ENCODE data around the gene SH2D3C.
A peak's percentile ranks its signal among the peaks of the same experiment; 100 is the strongest.

SH2D3C gene

DNA sequence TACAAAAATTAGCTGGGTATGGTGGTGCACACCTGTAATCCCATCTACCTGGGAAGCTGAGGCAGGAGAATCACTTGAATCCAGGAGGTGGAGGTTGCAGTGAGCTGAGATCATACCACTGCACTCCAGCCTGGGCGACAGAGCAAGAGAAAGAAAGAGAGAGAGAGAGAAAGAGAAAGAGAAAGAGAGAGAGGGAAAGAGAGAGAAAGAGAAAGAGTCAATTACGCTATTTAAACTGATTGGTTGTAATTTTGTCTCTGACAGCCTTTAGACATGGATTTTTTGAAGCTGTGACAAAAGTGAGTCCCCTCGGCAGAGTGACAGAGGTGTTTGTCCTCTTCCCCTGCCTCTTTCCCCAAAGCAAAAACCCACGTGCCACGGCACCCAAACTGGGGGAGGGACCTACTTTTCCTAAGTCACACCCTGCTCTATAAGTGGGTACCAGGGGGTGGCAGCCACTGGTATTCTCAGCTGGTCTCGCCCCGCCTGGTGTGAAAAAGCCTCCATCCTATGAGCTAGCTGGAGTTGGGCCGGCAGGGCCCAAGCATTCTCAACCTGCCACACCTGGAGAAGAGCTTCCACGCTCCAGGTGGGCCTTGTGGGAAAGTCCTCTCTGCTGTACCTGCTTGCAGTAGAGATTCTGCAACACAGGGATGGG, 75.0 kb downstream of the SH2D3C start:
- DNase-seq (ENCODE audit: low read depth, low spot score): no peak

DNA sequence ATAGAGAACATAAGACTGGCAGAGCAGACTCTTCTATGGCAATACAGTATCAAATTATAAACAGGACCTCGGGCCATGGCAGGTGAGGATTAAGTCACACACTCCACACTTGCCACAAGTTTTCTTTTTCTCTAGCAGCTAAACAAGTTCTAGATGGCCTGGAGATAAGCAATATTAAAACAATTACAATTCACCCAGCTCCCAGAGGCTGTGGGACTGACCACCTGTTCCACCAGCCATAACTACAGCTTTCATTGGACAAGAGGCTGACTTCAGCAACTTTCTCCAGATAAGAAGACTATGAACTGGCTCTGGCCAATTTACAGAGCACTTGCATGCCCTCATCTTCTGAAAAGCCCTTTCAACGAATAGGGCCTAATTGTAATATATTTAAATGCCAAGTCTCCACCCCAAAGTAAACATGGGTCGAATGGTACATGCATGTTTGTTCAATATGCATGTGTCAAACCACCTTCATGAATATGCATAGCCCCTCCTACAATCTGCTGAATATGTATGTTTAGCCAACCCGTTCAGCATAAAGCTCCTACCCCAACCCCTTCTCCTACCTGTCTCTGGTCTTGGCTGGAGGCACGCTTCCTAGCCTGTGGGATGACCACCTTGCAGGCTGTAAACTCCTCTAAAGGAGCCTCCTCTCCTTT, 77.7 kb downstream of the SH2D3C start:
- no peak for DNase-seq (ENCODE audit: low read depth, low spot score)

DNA sequence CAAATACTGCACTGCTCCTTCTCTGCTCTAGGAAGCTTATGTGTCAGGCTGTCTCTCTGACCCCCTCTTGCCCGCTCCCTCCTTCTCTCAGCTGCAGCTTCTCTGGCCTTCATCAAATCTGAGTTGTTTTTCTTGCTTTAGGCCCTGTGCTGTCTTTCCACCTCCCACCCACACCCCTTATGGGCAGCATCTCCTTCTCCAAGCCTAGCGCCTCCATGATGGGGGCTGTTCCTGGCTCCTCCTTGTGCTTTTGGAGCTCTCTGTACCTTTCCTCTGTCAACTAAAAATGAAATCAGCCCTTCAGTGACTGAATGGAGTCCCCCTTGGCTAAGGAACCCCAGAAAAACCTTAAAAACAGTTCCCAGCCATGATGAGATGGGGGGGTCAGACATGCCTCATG, 78.3 kb downstream of the SH2D3C start:
- no peak for DNase-seq (ENCODE audit: low read depth, low spot score)

DNA sequence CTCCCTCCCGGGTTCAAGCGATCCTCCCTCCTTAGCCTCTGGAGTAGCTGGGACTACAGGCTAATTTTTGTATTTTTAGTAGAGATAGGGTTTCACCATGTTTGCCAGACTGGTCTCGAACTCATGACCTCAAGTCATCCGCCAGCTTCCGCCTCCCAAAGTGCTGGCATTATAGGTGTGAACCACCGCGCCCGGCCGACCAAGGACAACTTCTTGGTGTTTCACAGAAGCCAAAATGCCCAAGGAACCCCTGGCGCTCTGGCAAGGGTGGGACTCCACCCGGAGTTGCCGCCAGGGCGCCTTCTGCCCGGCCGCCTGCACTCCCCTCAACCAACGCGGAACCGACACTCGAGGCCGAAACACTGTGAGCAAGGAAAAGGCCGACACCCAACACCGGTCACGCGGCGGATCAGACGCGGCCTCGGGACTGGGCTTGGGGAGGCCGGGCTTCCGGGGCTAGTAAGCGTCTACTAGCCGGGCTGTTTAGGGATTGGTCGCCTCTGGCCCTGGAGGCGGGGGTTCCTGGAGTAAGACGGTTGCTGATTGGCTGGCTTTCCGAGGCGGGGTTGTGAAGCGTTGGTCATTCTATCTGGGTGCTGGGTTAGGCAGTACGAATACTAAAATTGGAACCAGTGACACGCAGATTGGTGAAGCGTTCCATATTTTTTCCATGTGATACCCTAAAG, 79.3 kb downstream of the SH2D3C start:
- DNase-seq (ENCODE audit: low read depth, low spot score): peak; percentile 67

DNA sequence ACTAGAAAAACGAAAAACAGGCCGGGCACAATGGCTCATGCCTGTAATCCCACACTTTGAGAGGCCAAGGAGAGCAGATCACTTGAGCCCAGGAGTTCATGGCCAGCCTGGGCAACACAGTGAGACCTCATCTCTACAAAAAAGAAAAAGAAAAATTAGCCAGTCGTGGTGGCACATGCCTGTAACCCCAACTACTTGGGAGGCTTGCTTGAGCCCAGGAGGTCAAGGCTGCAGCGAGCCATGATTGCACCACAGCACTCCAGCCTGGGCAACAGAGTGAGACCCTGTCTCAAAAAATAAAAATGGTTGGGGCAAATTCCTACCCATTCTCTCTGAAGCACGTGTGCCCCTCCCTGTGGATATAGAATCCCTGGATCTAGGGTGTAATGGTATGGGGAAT, 80.1 kb downstream of the SH2D3C start:
- no peak for DNase-seq (ENCODE audit: low read depth, low spot score)

DNA sequence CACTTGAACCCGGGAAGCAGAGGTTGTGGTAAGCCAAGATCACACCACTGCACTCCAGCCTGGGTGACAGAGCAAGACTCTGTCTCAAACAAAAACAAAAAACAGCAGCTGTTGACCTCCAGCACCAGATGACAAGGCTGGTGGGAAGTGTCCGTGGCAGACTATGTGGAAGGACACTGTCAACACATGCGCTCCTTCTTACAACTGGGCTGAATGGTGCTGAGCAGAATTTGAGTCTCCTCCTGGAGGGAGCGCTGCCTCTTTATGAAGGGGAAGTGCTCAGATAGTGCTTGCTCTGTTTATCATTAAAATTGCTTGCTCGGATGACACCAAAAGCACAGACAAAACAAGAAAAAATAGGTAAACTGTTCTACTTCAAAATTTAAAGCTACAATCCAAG, 80.9 kb downstream of the SH2D3C start:
- DNase-seq (ENCODE audit: low read depth, low spot score): no peak

DNA sequence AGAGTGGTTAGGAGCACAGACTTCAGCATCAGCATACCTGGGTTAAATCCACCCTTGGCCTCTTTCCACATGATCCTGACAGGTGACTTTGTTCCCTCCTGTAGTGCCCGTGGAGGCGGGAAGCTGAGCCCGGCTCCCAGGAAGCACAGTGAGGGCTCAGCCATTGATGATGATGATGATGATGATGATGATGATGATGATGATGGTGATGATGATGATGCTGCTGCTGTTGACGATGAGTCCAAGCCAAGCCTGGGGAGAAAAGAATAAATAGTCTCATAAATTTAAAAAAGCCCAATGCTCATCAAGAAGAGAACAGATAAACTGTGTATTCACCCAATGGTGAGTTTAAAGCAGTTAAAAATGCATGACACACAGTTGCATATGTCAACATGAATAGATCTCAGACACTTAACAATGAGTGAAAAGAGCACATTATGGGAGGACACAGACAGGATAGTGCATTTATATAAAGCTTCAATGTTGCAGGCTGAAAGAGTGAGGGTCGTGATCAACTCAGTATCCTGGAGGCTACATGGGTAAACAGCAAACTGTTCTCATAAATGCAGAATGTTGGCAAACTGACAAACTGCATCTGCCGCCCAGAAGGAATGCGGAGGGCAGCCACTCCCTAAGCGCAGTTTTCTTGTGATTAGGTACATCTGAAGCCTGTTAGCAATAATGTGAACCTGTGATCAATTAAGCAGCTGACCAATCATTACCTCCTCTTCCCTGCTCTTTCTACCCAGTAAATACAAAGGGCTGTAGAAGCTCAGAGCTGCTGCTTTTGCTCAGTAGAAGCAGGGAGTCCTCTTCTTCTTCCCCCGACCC, 83.4 kb downstream of the SH2D3C start:
- no peak for DNase-seq (ENCODE audit: low read depth, low spot score)

DNA sequence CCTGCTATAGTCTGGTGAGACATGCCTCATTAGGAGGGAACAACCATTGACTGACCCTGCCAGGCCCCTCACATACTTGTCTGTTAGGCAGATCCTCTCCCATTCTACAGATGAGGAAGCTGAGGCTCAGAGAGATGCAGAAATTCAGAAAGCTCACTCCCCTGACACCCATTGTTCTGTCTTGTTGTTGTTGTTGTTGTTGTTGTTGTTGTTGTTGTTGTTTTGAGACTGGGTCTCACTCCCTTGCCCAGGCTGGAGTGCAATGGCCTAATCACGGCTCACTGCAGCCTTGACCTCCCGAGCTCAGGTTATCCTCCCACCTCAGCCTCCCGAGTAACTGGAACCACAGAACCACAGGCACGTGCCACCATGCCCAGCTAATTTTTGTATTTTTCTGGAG, 84.8 kb downstream of the SH2D3C start:
- DNase-seq (ENCODE audit: low read depth, low spot score): no peak

DNA sequence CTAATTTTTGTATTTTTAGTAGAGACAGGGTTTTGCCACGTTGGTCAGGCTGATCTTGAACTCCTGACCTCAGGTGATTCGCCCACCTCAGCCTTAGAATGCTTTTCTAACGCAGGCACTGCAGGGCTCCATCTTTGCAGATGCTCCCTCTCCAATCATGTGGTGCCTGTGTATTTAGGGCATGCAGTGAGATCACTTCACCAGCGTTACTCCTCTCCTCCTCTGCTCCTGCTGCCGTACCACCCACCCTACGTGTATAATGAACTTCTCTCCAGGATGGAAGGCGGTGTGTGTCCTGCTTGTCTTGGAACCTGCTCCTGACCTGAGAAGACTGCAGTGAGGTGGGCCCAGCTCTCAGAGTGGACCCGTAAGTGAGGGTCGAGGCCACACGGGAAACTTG, 85.3 kb downstream of the SH2D3C start:
- DNase-seq (ENCODE audit: low read depth, low spot score): no peak

DNA sequence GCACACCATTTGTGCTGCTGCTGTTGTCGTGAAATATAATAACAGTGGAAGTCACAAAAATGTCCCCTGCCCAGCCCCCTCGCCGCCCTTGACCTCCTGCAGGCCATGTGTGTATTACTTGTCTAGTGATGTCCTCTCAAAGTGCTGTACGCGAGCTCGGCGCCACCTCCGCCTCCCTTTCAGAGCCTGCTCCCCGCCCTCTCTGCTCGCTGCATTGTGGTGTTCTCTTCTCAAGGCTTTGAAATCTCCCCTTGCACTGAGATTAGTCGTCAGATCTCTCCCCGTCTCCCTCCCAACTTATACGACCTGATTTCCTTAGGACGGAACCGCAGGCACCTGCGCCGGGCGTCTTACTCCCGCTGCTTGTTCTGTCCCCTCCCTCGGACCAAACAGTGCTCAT, 86.4 kb downstream of the SH2D3C start:
- no peak for DNase-seq (ENCODE audit: low read depth, low spot score)

DNA sequence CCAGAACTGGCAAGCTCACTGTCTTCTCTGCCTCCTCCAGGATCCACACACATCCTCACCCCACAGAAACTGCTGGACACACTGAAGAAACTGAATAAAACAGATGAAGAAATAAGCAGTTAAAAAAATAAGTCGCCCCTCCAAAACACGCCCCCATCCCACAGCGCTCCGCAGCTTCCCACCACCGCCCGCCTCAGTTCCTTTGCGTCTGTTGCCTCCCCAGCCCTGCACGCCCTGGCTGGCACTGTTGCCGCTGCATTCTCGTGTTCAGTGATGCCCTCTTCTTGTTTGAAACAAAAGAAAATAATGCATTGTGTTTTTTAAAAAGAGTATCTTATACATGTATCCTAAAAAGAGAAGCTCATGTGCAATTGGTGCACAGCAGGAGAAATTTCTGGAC, 87.7 kb downstream of the SH2D3C start:
- no peak for DNase-seq (ENCODE audit: low read depth, low spot score)

DNA sequence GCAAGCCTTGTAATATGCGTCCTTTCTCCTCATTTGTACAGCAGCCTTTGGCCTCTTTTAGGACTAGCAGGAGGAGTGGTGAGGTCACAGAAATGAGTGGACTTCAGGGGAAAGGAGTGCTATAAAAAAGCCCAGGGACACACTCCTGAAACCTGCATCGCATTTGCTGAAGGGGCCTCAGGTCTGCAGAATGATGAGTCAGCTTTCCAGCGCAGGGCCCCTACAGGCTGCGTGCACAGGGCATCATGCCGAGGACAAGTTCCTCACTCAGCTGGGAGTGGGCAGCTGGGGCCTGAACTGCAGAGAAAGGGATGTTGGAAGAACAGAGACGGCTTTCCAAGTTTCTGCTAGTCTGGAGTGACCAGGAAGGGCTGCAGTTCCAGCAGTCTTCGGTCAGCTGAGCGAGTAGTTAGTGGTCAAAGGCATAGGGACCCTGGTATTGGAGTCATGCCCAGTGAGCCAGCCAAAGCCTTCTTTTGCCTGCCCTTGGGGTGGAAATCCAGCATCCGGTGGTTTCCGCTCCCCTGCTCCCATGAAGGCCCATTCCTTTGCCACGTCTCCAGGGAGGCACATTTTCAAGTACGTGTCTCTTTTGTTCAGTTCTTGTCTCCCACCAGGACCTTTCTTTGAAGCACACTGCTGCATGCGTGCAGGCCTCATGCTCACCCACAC, 89.0 kb downstream of the SH2D3C start:
- DNase-seq (ENCODE audit: low read depth, low spot score): no peak
